ENCODE measurements around the gene HOXC13.

HOXC13 gene

GRCh38 chr12:53968214-53969127, 29.8 kb downstream of the HOXC13 start:
- no peaks in the 10 kb centered on the region for H3K9me3 ChIP-seq
- TF ChIP-seq, protein P1, sequence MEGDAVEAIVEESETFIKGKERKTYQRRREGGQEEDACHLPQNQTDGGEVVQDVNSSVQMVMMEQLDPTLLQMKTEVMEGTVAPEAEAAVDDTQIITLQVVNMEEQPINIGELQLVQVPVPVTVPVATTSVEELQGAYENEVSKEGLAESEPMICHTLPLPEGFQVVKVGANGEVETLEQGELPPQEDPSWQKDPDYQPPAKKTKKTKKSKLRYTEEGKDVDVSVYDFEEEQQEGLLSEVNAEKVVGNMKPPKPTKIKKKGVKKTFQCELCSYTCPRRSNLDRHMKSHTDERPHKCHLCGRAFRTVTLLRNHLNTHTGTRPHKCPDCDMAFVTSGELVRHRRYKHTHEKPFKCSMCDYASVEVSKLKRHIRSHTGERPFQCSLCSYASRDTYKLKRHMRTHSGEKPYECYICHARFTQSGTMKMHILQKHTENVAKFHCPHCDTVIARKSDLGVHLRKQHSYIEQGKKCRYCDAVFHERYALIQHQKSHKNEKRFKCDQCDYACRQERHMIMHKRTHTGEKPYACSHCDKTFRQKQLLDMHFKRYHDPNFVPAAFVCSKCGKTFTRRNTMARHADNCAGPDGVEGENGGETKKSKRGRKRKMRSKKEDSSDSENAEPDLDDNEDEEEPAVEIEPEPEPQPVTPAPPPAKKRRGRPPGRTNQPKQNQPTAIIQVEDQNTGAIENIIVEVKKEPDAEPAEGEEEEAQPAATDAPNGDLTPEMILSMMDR (IDR thresholded peaks at IDR 0.05) = no peak
- H3K27me3 ChIP-seq = peaks cover 100% of the 10 kb centered on the region
- peaks cover 0 to 2% of the 10 kb centered on the region in 2 experiments for H3K4me1 ChIP-seq (ENCODE audit: control insufficient read depth in 1 of 2, insufficient read depth in 1 of 2, low read depth in 1 of 2, low read length in 1 of 2)
- H3K4me3 ChIP-seq (ENCODE audit: low read depth in 1 of 2, low read length in 1 of 2) = no peak overlapping the region
- H3K27ac ChIP-seq = no peak overlapping the region
- no peaks in the 10 kb centered on the region for H3K36me3 ChIP-seq

GRCh38 chr12:53969588-53970259, 31.1 kb downstream of the HOXC13 start:
- H3K9me3 ChIP-seq = no peaks in the 10 kb centered on the region
- peaks cover 100% of the 10 kb centered on the region for H3K27me3 ChIP-seq
- H3K4me1 ChIP-seq (ENCODE audit: control insufficient read depth in 1 of 2, insufficient read depth in 1 of 2, low read depth in 1 of 2, low read length in 1 of 2) = peaks cover 0 to 15% of the 10 kb centered on the region in 2 experiments
- no peak overlapping the region for H3K27ac ChIP-seq
- H3K4me3 ChIP-seq (ENCODE audit: low read depth in 1 of 2, low read length in 1 of 2) = no peak overlapping the region
- no peaks in the 10 kb centered on the region for H3K36me3 ChIP-seq
- TF ChIP-seq, protein P1 (IDR thresholded peaks at IDR 0.05) = no peak

- TF ChIP-seq, protein P1 (IDR thresholded peaks at IDR 0.05) = no peak
- Histone ChIP-seq H3K9me3 (no peaks in the 10 kb centered on the region), H3K4me3 (ENCODE audit: low read depth in 1 of 2, low read length in 1 of 2) (no peak overlapping the region), H3K27ac (no peak overlapping the region), H3K36me3 (no peaks in the 10 kb centered on the region), H3K27me3 (peaks cover 100% of the 10 kb centered on the region), H3K4me1 (ENCODE audit: control insufficient read depth in 1 of 2, insufficient read depth in 1 of 2, low read depth in 1 of 2, low read length in 1 of 2) (peaks cover 0 to 22% of the 10 kb centered on the region in 2 experiments)
These were observed 31.8 kb downstream of the HOXC13 start for GRCh38 chr12:53970451-53970850.

- Histone ChIP-seq H3K27ac (no peak overlapping the region), H3K27me3 (peaks cover 100% of the 10 kb centered on the region), H3K4me1 (ENCODE audit: control insufficient read depth in 1 of 2, insufficient read depth in 1 of 2, low read depth in 1 of 2, low read length in 1 of 2) (peaks cover 0 to 23% of the 10 kb centered on the region in 2 experiments), H3K9me3 (no peaks in the 10 kb centered on the region), H3K36me3 (no peaks in the 10 kb centered on the region), H3K4me3 (ENCODE audit: low read depth in 1 of 2, low read length in 1 of 2) (no peak overlapping the region)
- TF ChIP-seq, protein P1 (IDR thresholded peaks at IDR 0.05) = no peak
These were observed 32.5 kb downstream of the HOXC13 start for GRCh38 chr12:53971129-53971528.

GRCh38 chr12:53971686-53972085, 33.1 kb downstream of the HOXC13 start:
- no peaks in the 10 kb centered on the region for H3K9me3 ChIP-seq
- TF ChIP-seq, protein P1 (IDR thresholded peaks at IDR 0.05) = no peak
- no peaks in the 10 kb centered on the region for H3K36me3 ChIP-seq
- no peak overlapping the region for H3K27ac ChIP-seq
- H3K4me1 ChIP-seq (ENCODE audit: control insufficient read depth in 1 of 2, insufficient read depth in 1 of 2, low read depth in 1 of 2, low read length in 1 of 2) = peaks cover 0 to 23% of the 10 kb centered on the region in 2 experiments
- peaks cover 100% of the 10 kb centered on the region for H3K27me3 ChIP-seq
- H3K4me3 ChIP-seq (ENCODE audit: low read depth in 1 of 2, low read length in 1 of 2) = no peak overlapping the region
